GM06990 (cell line): ENCODE measurements around the gene SMTNL2.

Experiments used
- DNase-seq: peaks from one replicate; pipeline ENCODE4 v3.0.0-alpha.2; 2011; ENCODE audit not compliant: insufficient read length; ENCODE audit errors: extremely low read depth
- H3K27me3 ChIP-seq: replicated peaks from 2 replicates; pipeline ENCODE4 v1.6.0; 2011; ENCODE audit warnings: low read length; ENCODE audit not compliant: control insufficient read depth, insufficient read depth
- H3K36me3 ChIP-seq: 2 replicates; pipeline ENCODE4 v1.5.1; 2011; ENCODE audit warnings: low read length; ENCODE audit not compliant: control insufficient read depth, insufficient read depth
- H3K4me3 ChIP-seq: replicated peaks from 2 replicates; pipeline ENCODE4 v1.5.1; 2011; ENCODE audit warnings: low read depth, mild to moderate bottlenecking, control low read depth, low read length
- TF ChIP-seq, protein P1 (sequence below): IDR thresholded peaks from 2 replicates; pipeline ENCODE4 v1.5.1; 2011; ENCODE audit warnings: low read length, control low read depth, mild to moderate bottlenecking, inconsistent platforms; ENCODE audit not compliant: insufficient read depth, poor library complexity, severe bottlenecking

SMTNL2 gene

DNA sequence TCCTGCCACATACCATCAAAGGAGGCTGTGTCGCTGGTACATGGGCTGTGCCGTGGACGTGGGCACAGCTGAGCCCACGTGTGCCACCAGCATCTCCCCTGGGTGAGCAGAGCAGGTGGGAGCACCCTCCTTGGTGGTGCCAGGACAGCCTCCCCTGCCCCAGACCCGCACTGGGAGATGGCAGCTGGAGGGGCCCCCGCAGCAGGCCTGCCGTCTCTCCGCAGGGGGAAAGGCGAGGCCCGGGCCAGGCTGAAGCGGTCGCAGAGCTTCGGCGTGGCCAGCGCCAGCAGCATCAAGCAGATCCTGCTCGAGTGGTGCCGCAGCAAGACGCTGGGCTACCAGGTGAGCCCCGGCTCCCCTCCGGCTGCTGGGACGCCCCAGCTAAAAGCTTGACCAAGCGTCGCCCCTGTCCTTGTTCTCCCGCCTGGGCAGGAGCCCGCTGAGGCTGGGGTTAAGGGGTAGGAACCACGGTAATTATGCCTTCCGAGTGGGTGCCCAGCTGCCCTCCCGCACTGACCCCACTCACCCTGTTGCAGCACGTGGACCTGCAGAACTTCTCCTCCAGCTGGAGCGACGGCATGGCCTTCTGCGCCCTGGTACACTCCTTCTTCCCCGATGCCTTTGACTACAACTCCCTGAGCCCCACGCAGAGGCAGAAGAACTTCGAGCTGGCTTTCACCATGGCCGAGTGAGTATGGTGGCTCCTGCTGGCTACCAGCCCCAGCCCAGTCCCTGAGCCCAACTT is 12.5 kb downstream of the SMTNL2 start:
- Histone ChIP-seq H3K36me3 (no peaks in the 10 kb centered on the region), H3K4me3 (no peak overlapping the region), H3K27me3 (no peaks in the 10 kb centered on the region; the same call in none of the 2 replicates)
- TF ChIP-seq, protein P1, sequence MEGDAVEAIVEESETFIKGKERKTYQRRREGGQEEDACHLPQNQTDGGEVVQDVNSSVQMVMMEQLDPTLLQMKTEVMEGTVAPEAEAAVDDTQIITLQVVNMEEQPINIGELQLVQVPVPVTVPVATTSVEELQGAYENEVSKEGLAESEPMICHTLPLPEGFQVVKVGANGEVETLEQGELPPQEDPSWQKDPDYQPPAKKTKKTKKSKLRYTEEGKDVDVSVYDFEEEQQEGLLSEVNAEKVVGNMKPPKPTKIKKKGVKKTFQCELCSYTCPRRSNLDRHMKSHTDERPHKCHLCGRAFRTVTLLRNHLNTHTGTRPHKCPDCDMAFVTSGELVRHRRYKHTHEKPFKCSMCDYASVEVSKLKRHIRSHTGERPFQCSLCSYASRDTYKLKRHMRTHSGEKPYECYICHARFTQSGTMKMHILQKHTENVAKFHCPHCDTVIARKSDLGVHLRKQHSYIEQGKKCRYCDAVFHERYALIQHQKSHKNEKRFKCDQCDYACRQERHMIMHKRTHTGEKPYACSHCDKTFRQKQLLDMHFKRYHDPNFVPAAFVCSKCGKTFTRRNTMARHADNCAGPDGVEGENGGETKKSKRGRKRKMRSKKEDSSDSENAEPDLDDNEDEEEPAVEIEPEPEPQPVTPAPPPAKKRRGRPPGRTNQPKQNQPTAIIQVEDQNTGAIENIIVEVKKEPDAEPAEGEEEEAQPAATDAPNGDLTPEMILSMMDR: no peak
- DNase-seq: no peak

DNA sequence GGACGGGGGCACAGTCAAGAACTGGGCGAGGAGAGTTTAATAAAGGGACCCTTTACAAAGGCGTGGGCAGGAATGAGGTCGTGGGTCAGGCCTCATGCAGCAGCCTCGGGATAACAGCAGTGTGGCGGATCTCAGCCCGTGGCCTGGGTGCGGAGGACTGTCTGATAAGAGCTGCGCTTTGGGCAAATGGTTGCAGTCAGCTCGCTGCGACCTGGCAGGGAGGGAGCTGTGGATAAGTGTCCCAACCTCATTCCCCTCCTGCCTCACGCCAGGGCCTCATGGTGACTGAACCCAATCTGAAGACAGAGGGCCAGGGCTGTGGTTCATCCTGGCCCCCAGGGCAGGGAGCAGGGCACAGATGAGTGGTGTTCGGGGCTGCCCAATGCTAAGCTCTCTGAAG is 13.6 kb downstream of the SMTNL2 start:
- TF ChIP-seq, protein P1: no peak
- H3K27me3 ChIP-seq: no peaks in the 10 kb centered on the region; the same call in none of the 2 replicates
- no peak overlapping the region for H3K4me3 ChIP-seq
- DNase-seq: no peak
- no peaks in the 10 kb centered on the region for H3K36me3 ChIP-seq

DNA sequence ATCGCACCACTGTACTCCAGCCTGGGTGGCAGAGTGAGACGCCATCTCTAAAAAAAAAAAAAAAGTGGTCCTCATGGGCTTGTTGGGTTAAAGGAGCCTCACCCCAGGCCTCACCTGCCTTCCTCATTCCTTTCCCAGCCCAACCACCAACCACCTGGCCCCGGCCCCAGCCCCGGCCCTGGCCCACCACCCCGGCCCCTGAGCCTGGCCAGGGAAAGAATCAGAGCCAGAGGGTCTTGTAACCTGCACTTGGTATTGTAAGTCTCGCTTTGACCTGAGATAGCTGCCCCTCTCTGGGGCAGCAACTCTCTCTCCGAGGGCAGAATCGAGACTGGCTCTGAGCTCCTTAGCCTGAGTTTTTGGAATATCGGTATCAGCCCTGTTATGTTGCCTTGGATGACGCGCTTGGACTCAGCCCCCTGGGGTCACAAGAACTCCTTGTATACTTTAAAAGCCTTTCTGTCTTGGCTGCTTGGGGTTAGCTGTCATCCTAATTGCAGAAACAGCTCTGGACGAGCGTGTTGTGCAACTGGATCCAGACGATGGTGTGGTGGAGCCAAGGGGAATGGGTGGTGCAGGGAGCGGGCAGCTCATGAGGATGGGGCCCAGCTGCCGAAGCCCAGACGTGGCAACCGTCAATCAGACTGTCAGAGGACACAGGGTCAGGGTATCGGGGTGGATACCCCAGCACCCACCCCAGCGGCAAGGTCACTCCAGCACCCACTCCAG is 14.6 kb downstream of the SMTNL2 start:
- TF ChIP-seq, protein P1: no peak
- H3K36me3 ChIP-seq: no peaks in the 10 kb centered on the region
- H3K27me3 ChIP-seq: no peaks in the 10 kb centered on the region; the same call in none of the 2 replicates
- H3K4me3 ChIP-seq: no peak overlapping the region
- no peak for DNase-seq

DNA sequence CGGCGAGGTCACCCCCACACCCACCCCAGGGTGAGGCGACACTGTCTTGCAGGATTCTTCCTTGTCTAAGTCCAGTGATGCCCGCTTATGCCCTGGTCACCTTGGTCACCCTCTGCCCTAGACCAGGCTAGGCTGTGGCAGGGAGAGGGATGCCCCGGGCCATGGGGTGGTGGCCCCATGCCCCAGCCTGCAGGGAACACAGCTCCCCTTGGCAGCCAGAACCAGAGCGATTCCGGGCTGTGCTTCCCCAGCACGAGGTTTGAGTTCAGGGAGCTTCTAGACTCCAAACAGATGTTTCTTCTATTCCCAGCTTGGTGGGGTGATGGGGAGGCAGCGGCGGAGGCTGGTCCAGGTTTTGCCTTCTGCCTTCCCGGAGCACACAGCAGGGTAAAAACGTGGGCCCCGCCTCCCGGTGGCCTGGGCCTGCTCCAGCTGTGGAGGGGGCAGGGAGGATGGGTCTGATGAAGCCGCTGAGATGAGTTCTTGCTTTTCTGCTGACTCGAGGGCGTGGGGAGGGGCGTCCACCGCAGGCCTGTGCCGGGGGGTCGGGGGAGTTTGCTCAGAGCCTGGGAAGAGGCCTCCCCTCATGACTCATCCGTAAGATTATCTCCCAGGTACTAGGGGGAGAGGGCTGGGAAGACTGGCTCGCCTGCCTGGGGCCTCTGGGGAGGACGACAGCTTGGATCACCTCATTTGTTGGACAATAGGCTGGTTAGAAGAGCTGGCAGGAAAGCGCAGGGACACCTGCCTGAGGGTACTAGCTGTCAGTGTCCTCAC is 15.4 kb downstream of the SMTNL2 start:
- Histone ChIP-seq H3K36me3 (no peaks in the 10 kb centered on the region), H3K27me3 (no peaks in the 10 kb centered on the region; the same call in none of the 2 replicates), H3K4me3 (no peak overlapping the region)
- TF ChIP-seq, protein P1: no peak
- no peak for DNase-seq

DNA sequence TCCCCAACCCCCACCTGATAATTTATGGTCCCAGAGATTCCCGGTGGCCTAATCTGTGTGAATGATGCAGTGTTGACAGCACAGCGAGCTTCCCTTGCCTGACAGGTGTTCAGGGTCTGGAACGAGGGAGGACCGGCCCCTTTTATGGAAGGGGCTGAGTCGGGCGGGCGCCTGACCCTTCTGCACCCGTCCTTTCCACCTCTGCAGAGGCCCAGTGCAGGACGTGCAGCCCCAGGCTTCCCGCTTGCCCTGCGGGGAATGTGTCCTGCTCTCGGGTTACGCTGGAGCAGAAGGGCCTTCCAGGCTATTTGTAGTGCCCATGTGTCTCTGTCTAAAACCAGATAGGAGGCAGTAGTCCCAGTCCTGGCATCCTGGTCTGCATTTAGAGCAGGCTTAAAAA is 16.2 kb downstream of the SMTNL2 start:
- no peak for DNase-seq
- TF ChIP-seq, protein P1: no peak
- no peaks in the 10 kb centered on the region for H3K36me3 ChIP-seq
- H3K4me3 ChIP-seq: no peak overlapping the region
- H3K27me3 ChIP-seq: no peaks in the 10 kb centered on the region
